Transverse colon (tissue), 4 donors: ENCODE measurements around the gene UACA. TPM values are rescaled to one million over a fixed set of nuclear protein-coding genes. Genes with fewer than 3 reads are reported as not detected.

Source experiments
- DNase-seq: peaks from one replicate; pipeline ENCODE4 v3.0.0-alpha.2; 2019
- H3K27ac ChIP-seq, 4 donors: fragments of 200-600 bp; sonication (generic); 2 replicates each; pipeline ENCODE4 v1.5.1; 2016 to 2018; ENCODE audit warnings: inconsistent platforms in 4 of 4
- H3K27me3 ChIP-seq: fragments of 200-600 bp; sonication (generic); 2 replicates; pipeline ENCODE4 v1.5.1; 2017; ENCODE audit warnings: inconsistent platforms
- H3K36me3 ChIP-seq, 4 donors: fragments of 200-600 bp; sonication (generic); 2 replicates each; pipeline ENCODE4 v1.5.1; 2017 to 2019; ENCODE audit warnings: inconsistent platforms in 4 of 4
- H3K4me1 ChIP-seq, 4 donors: fragments of 200-600 bp; sonication (generic); 2 replicates each; pipeline ENCODE4 v1.5.1; 2017 to 2020; ENCODE audit warnings: inconsistent platforms in 4 of 4
- H3K4me3 ChIP-seq, 4 donors: fragments of 200-600 bp; sonication (generic); 1 replicate in 1 of 4; 2 replicates in 3 of 4; pipeline versions ENCODE4 v1.5.1 to v1.6.1; 2017 to 2019; ENCODE audit warnings: inconsistent platforms in 4 of 4
- H3K9me3 ChIP-seq, 2 donors: fragments of 200-600 bp; sonication (generic); 2 replicates each; pipeline ENCODE4 v1.5.1; 2017 to 2019; ENCODE audit warnings: inconsistent platforms in 2 of 2
- EP300 ChIP-seq: sonication (generic); formaldehyde crosslinking; IDR thresholded peaks from one replicate; pipeline ENCODE4 v1.6.1; 2017; ENCODE audit warnings: antibody characterized with exemption, low read depth
- POLR2A ChIP-seq: fragments of 450-650 bp; IDR thresholded peaks from one replicate; pipeline ENCODE4 v1.6.1; 2016; ENCODE audit warnings: antibody characterized with exemption, mild to moderate bottlenecking, moderate library complexity
- POLR2AphosphoS5 ChIP-seq, 3 donors: sonication (generic); formaldehyde crosslinking; IDR thresholded peaks; one replicate each; pipeline ENCODE4 v1.6.1; 2016; ENCODE audit warnings: antibody characterized with exemption in 3 of 3
- WGBS, 2 donors: methylation state at CpG; one replicate each; pipeline ENCODE4 v1.1.5; 2018; ENCODE audit warnings: low coverage in 1 of 2; 5-methylcytosine and 5-hydroxymethylcytosine counted together
- in situ Hi-C, 4 donors: fragments of 200-750 bp; cut with MboI; loops; one replicate each; pipeline versions ENCODE4 v1.15.0 to v1.15.1; 2017; ENCODE audit warnings: low sequenced_read_pairs in 3 of 4, low pct_ligation_motif_present in 1 of 4, low pct_unique_long_range_greater_than_20kb in 1 of 4
- intact Hi-C: fragments of 100-400 bp; cut with DNase I; formaldehyde crosslinking; loops from one replicate; pipeline ENCODE4 v1.15.1; 2023; ENCODE audit warnings: low total_unique reads
- total RNA-seq, 4 donors: library from RNA; depleted of rRNA; stranded (reverse); fragments of >200 nt; gene quantifications; one replicate each; pipeline ENCODE4 v1.1.0, GENCODE V29; 2016
- TF ChIP-seq, protein P1 (sequence below), 5 experiments: fragments of 200-600 bp in 3 of 5; fragments of 450-650 bp in 2 of 5; sonication (generic) in 3 of 5; IDR thresholded peaks; 1 replicate in 2 of 5; 2 replicates in 3 of 5; pipeline ENCODE4 v1.5.1; 2016 to 2017; ENCODE audit warnings: antibody characterized with exemption in 5 of 5, inconsistent platforms in 3 of 5, mild to moderate bottlenecking in 2 of 5, moderate library complexity in 1 of 5

UACA gene
- total RNA-seq, 4 donors from 2014 or later: 19.5 to 90.5 (median 40.8) TPM

GRCh38 chr15:70646169-70646568, 117.2 kb downstream of the UACA start:
- WGBS, 2 donors: 71 to 78% methylated on average over 1 of the region's 1 CpG
- in situ Hi-C loops (no loop called here), intact Hi-C loops (no loop called here)
- DNase-seq: no peak
- H3K36me3 ChIP-seq: no peaks in the 10 kb centered on the region
- TF ChIP-seq POLR2A (no peak), EP300 (no peak), POLR2AphosphoS5 (IDR thresholded peaks at IDR 0.05) (no peak)
- TF ChIP-seq, protein P1, sequence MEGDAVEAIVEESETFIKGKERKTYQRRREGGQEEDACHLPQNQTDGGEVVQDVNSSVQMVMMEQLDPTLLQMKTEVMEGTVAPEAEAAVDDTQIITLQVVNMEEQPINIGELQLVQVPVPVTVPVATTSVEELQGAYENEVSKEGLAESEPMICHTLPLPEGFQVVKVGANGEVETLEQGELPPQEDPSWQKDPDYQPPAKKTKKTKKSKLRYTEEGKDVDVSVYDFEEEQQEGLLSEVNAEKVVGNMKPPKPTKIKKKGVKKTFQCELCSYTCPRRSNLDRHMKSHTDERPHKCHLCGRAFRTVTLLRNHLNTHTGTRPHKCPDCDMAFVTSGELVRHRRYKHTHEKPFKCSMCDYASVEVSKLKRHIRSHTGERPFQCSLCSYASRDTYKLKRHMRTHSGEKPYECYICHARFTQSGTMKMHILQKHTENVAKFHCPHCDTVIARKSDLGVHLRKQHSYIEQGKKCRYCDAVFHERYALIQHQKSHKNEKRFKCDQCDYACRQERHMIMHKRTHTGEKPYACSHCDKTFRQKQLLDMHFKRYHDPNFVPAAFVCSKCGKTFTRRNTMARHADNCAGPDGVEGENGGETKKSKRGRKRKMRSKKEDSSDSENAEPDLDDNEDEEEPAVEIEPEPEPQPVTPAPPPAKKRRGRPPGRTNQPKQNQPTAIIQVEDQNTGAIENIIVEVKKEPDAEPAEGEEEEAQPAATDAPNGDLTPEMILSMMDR (IDR thresholded peaks at IDR 0.05): no peak
- no peaks in the 10 kb centered on the region for H3K27me3 ChIP-seq
- no peak overlapping the region for H3K4me3 ChIP-seq
- H3K9me3 ChIP-seq: no peaks in the 10 kb centered on the region
- H3K27ac ChIP-seq: no peak overlapping the region
- no peaks in the 10 kb centered on the region for H3K4me1 ChIP-seq

GRCh38 chr15:70643783-70644125, 119.6 kb downstream of the UACA start:
- intact Hi-C loops: no loop called here
- 48 to 50% methylated on average over 1 of the region's 1 CpG for WGBS, 2 donors

GRCh38 chr15:70643106-70643782, 120.1 kb downstream of the UACA start:
- Histone ChIP-seq H3K9me3 (no peaks in the 10 kb centered on the region), H3K36me3 (no peaks in the 10 kb centered on the region), H3K4me3 (no peak overlapping the region), H3K4me1 (no peaks in the 10 kb centered on the region), H3K27me3 (no peaks in the 10 kb centered on the region), H3K27ac (no peak overlapping the region)
- TF ChIP-seq, protein P1 (IDR thresholded peaks at IDR 0.05): no peak
- TF ChIP-seq POLR2AphosphoS5 (IDR thresholded peaks at IDR 0.05): no peak
- TF ChIP-seq EP300: no peak
- no peak for TF ChIP-seq POLR2A
- in situ Hi-C loops (no loop called here), intact Hi-C loops (no loop called here)
- 76 to 86% methylated on average over 6 to 8 of the region's 8 CpGs for WGBS, 2 donors
- DNase-seq: no peak

More at GRCh38 chr15:70643783-70644125, 119.6 kb downstream of the UACA start:
- Histone ChIP-seq H3K27me3 (no peaks in the 10 kb centered on the region), H3K4me1 (no peaks in the 10 kb centered on the region), H3K27ac (no peak overlapping the region), H3K4me3 (no peak overlapping the region), H3K36me3 (no peaks in the 10 kb centered on the region), H3K9me3 (no peaks in the 10 kb centered on the region)
- no peak for DNase-seq
- TF ChIP-seq, protein P1 (IDR thresholded peaks at IDR 0.05): no peak
- TF ChIP-seq EP300 (no peak), POLR2AphosphoS5 (IDR thresholded peaks at IDR 0.05) (no peak), POLR2A (no peak)
- in situ Hi-C loops: no loop called here

- Histone ChIP-seq H3K27me3 (no peaks in the 10 kb centered on the region), H3K36me3 (no peaks in the 10 kb centered on the region), H3K4me1 (peaks cover 0 to 4% (median 0%) of the 10 kb centered on the region in 4 donors), H3K27ac (no peak overlapping the region), H3K4me3 (no peak overlapping the region), H3K9me3 (no peaks in the 10 kb centered on the region)
- intact Hi-C loops (no loop called here), in situ Hi-C loops (no loop called here)
- TF ChIP-seq EP300 (no peak), POLR2A (no peak), POLR2AphosphoS5 (IDR thresholded peaks at IDR 0.05) (no peak)
- TF ChIP-seq, protein P1 (IDR thresholded peaks at IDR 0.05): no peak
- 64 to 65% methylated on average over 2 to 5 of the region's 5 CpGs for WGBS, 2 donors
- DNase-seq: no peak
Measured at GRCh38 chr15:70636540-70637165, 126.7 kb downstream of the UACA start.
